22Rv1 (cell line): ENCODE data around the gene SLC12A8.

ENCODE experiments used
- H3K27ac ChIP-seq: fragments of 450-650 bp; 2 replicates; pipeline ENCODE4 v1.5.1; 2017
- ZFX ChIP-seq: fragments of 450-650 bp; IDR thresholded peaks from 2 replicates; pipeline ENCODE4 v1.6.1; 2017; ENCODE audit warnings: antibody characterized with exemption, borderline replicate concordance
- TF ChIP-seq, protein P1 (sequence below): fragments of 450-650 bp; IDR thresholded peaks from 2 replicates; pipeline ENCODE4 v1.5.1; 2017; ENCODE audit warnings: mild to moderate bottlenecking

The SLC12A8 gene

DNA sequence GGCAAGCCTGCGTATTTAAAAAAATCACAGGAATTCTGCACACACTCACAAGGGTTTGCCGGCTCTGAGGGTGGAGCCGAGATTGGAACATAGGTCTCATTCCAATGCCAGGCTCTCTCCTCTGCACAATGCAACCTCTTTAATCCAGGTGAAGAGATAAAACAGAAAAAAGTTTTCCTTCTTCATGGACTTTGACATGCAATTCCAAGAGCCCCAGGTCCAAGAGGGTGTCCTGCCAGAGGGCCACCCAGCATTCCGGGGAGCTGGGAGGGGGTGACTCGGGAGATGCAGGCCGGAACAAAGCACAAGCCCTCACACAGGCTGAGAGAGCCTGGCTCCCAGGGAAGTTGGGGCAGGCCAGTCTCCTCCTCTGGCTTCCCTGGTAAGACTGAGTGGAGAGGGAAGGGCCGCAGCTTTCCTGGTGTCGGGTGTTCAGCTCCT is 6.7 kb upstream of the SLC12A8 start:
- TF ChIP-seq ZFX, result no peak
- TF ChIP-seq, protein P1, sequence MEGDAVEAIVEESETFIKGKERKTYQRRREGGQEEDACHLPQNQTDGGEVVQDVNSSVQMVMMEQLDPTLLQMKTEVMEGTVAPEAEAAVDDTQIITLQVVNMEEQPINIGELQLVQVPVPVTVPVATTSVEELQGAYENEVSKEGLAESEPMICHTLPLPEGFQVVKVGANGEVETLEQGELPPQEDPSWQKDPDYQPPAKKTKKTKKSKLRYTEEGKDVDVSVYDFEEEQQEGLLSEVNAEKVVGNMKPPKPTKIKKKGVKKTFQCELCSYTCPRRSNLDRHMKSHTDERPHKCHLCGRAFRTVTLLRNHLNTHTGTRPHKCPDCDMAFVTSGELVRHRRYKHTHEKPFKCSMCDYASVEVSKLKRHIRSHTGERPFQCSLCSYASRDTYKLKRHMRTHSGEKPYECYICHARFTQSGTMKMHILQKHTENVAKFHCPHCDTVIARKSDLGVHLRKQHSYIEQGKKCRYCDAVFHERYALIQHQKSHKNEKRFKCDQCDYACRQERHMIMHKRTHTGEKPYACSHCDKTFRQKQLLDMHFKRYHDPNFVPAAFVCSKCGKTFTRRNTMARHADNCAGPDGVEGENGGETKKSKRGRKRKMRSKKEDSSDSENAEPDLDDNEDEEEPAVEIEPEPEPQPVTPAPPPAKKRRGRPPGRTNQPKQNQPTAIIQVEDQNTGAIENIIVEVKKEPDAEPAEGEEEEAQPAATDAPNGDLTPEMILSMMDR, result no peak
- H3K27ac ChIP-seq, result no peak overlapping the region

DNA sequence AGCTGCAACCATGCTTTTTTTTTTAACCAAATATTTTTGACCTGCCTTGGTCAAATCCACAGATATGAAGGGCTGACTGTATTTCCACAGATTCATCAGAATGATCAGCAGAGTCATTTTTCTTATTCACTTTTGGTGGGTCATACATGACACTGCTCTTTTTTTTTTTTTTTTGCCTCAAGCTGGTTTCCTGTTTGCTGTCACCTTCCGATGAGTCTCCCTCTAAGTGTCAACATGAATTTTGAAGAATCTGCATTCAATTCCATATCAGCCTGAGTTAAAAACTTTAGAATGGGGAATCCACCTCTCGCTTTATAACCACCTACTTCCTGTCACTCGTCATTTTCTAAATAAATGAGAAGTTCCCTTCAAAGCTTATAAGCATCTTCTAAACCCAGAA is 2.2 kb upstream of the SLC12A8 start:
- H3K27ac ChIP-seq, result no peak overlapping the region
- TF ChIP-seq ZFX, result no peak
- TF ChIP-seq, protein P1, result no peak

DNA sequence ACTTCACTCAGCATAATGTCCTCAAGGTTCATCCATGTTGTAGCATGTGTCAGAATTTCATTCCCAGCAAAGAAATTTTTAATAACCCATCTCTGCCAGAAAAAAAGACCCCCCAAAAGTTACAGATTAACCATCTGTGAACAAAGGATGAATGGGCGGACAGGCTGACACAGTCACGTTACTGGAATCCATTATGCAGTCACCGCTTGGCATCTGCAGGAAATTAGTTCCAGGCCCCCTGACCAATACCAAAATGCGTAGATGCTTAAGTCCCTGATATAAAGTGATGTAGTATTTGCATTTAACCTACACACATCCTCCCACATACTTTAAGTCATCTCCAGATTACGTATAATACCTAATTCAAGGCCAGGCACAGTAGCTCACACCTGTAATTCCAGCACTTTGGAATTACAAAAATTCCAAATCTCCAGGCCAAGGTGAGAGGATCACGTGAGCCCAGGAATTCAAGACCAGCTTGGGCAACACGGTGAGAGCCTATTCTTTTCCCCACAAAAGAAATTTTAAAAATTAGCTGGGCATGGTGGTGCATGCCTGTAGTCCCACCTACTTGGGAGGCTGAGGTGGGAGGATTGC is 1.5 kb upstream of the SLC12A8 start:
- no peak overlapping the region for H3K27ac ChIP-seq
- TF ChIP-seq ZFX, result no peak
- TF ChIP-seq, protein P1, result no peak

DNA sequence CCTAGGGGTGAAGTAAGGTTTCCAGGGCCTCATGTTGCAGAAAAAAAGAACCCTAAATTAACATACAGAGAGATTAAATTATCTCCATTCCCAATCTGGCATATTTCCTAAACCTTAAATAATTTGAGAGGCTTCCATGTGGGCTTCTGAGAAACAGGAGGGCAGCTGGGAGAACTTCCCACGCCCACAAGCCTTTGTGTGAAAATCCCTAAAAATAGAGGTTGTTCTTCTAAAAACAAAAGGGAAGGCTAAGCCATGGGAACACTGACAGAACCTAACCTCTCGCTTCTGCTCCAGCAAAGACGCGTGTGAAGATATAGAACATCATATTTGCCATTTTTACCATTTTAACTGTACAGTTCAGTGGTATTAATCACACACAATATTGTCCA is 812 bp upstream of the SLC12A8 start:
- TF ChIP-seq, protein P1, result no peak
- no peak for TF ChIP-seq ZFX
- H3K27ac ChIP-seq, result no peak overlapping the region

DNA sequence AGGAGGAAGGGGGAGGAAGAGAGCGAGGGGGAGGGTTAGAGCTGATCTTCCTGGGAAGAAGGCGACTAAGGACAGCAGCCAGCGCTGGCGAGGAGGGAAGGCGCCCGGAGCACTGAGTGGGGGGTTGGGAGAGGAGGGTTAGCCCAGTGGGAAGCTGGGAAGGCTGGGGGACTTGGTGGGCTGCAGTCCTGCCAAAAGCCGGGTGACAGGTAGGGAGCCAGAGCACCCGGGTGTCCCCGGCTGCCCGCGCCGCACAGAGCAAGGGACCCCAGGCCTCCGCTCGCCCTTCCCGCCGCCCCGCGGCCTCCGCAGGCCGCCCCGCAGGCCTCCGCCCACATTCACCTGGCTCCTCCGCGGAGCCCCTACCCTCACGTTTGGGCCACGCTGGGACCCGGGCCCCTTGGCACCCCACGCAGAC is 448 bp downstream of the SLC12A8 start:
- TF ChIP-seq, protein P1, result no peak
- H3K27ac ChIP-seq, result peak overlapping the region; percentile 50

DNA sequence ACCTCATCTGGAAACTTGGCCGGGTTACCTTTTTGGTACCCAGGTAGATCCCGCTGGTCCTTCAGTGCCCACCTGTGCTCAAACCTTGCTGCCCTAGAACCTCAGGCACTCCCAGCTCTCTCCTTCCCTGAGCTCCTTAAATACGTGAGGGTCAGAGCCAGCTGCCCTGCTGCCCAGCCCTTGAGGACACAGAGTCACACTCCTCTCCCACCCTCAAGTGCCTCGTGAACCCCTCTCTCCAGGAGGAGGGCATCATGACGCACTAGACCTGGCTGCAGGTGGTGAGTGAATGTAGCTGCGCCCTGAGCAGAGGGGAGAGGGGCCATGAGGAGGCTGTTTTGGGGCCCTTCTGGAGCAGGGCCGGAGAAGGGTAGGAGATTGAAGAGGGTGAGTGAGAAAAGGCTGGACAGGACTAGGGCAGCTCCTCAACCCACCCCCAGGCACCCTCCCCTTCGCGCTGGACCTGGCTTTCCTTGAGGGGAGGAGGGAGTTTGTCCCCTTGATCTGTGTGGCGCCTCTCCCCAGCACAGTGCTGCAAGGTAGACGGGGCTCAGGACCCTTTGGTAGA is 941 bp downstream of the SLC12A8 start:
- peak overlapping the region; percentile 50 for H3K27ac ChIP-seq
- TF ChIP-seq ZFX, result no peak
- TF ChIP-seq, protein P1, result no peak

DNA sequence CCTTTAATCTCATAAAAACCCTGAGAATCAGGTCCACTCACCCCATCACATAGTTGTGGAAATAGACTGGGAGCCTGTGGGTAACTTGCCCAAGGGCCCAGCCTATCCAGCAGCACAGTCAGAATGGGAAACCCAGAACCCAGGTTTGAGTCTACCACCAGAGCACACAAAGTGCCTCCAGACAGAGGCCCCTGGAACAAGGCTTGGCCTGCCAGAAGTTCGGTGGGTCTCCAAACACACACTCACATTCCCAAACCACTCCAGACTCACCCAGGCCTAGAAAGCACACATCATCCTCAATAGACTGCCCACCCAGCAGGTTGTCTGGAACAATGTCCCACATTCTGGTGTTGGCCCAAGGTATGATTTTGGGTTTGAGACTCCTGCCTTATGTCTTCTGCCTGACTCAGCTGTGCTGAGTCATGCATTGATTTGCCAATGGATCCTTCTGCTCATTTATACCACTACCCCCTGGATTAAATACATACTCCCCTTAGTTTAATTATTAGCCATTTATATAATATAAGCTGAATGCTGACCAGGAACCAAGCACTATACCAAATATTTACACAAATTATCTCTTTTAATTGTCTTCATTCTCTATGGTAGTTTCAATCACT is 4.5 kb downstream of the SLC12A8 start:
- TF ChIP-seq ZFX, result no peak
- TF ChIP-seq, protein P1, result no peak

More for the DNA sequence above, 4.5 kb downstream of the SLC12A8 start:
- no peak overlapping the region for H3K27ac ChIP-seq
